ENCODE results near the gene ZNF365. TPM values are rescaled to one million over a fixed set of nuclear protein-coding genes. Genes with fewer than 3 reads are reported as not detected.
A peak's percentile ranks its signal among the peaks of the same experiment; 100 is the strongest.
"Not testable (repeated sequence)": the region's sequence is repeated elsewhere in the genome, so short reads cannot be mapped to it uniquely, and the experiment has no call there.

Gene ZNF365
- total RNA-seq, 4 donors from 2014 or later, result 0.67 to 5.8 (median 1.7) TPM

GRCh38 chr10:62377026-62377415, 2.9 kb downstream of the ZNF365 start:
- TF ChIP-seq EP300 (IDR thresholded peaks at IDR 0.05), result no peak
- TF ChIP-seq POLR2AphosphoS5 (IDR thresholded peaks at IDR 0.05), result no peak
- TF ChIP-seq POLR2A (IDR thresholded peaks at IDR 0.05), result no peak
- TF ChIP-seq CTCF (IDR thresholded peaks at IDR 0.05), result no peak
- Histone ChIP-seq H3K27ac (no peak overlapping the region), H3K4me3 (no peak overlapping the region), H3K36me3 (no peaks in the 10 kb centered on the region), H3K9me3 (no peaks in the 10 kb centered on the region), H3K4me1 (peaks cover 0 to 28% (median 3%) of the 10 kb centered on the region in 3 donors), H3K27me3 (peaks cover 6% of the 10 kb centered on the region)
- WGBS, 2 donors (ENCODE audit: low coverage in 1 of 2), result 63 to 74% methylated on average over 3 of the region's 3 CpGs
- no peak for ATAC-seq

DNA sequence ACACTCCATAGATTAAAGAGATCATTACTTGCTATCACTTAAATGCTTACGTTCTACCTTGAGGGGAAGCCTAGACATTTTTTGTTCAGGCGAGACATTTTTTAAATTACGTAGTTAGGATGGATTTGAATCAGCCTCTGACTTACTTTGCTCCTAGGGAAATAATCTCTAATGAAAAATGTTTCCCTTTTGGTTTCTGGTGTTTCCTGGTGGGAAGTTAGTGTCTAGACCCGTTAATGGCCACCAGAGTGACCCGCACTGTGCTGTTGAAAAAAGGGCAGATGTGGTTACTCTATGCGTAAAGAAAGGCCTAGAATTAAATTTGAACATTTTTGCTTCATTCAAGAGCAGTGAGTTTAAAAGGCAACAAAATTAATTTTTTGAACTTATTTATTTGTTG, 3.8 kb downstream of the ZNF365 start:
- no peaks in the 10 kb centered on the region for H3K9me3 ChIP-seq
- H3K4me1 ChIP-seq, result peaks cover 0 to 28% (median 3%) of the 10 kb centered on the region in 3 donors
- H3K36me3 ChIP-seq, result no peaks in the 10 kb centered on the region
- H3K4me3 ChIP-seq, result no peak overlapping the region
- TF ChIP-seq CTCF (IDR thresholded peaks at IDR 0.05) (no peak), POLR2AphosphoS5 (IDR thresholded peaks at IDR 0.05) (no peak), POLR2A (IDR thresholded peaks at IDR 0.05) (no peak), EP300 (IDR thresholded peaks at IDR 0.05) (no peak)
- no peak for ATAC-seq
- no peak overlapping the region for H3K27ac ChIP-seq
- H3K27me3 ChIP-seq, result peaks cover 6% of the 10 kb centered on the region
- 85 to 88% methylated on average over 6 of the region's 6 CpGs for WGBS, 2 donors (ENCODE audit: low coverage in 1 of 2)

- H3K27me3 ChIP-seq, H3K36me3 ChIP-seq, H3K27ac ChIP-seq, H3K4me3 ChIP-seq, H3K9me3 ChIP-seq, ATAC-seq: not testable (repeated sequence)
- peaks cover 0 to 22% (median 3%) of the 10 kb centered on the region in 3 donors for H3K4me1 ChIP-seq
- WGBS, 2 donors (ENCODE audit: low coverage in 1 of 2), result 88 to 100% methylated on average over 5 of the region's 6 CpGs
Observed at GRCh38 chr10:62378877-62379276, 4.7 kb downstream of the ZNF365 start.

GRCh38 chr10:62379394-62379793, 5.2 kb downstream of the ZNF365 start:
- Histone ChIP-seq H3K9me3 (no peaks in the 10 kb centered on the region), H3K36me3 (no peaks in the 10 kb centered on the region), H3K4me1 (peaks cover 0 to 17% (median 3%) of the 10 kb centered on the region in 3 donors), H3K4me3 (no peak overlapping the region), H3K27ac (peak overlapping the region in 1 of 4 donors; percentile 44), H3K27me3 (peaks cover 1% of the 10 kb centered on the region)
- no peak for ATAC-seq
- TF ChIP-seq EP300 (IDR thresholded peaks at IDR 0.05) (no peak), CTCF (IDR thresholded peaks at IDR 0.05) (no peak), POLR2A (IDR thresholded peaks at IDR 0.05) (no peak), POLR2AphosphoS5 (IDR thresholded peaks at IDR 0.05) (no peak)
- WGBS, 2 donors (ENCODE audit: low coverage in 1 of 2), result 51 to 70% methylated on average over 3 of the region's 4 CpGs

- H3K27ac ChIP-seq, result peak overlapping the region in 1 of 4 donors; percentile 44
- no peaks in the 10 kb centered on the region for H3K27me3 ChIP-seq
- H3K9me3 ChIP-seq, result no peaks in the 10 kb centered on the region
- no peak overlapping the region for H3K4me3 ChIP-seq
- no peaks in the 10 kb centered on the region for H3K36me3 ChIP-seq
- no peak for TF ChIP-seq EP300 (IDR thresholded peaks at IDR 0.05)
- TF ChIP-seq POLR2AphosphoS5 (IDR thresholded peaks at IDR 0.05), result no peak
- TF ChIP-seq CTCF (IDR thresholded peaks at IDR 0.05), result no peak
- TF ChIP-seq POLR2A (IDR thresholded peaks at IDR 0.05), result no peak
- WGBS, 2 donors (ENCODE audit: low coverage in 1 of 2), result 14 to 32% methylated on average over 1 of the region's 1 CpG
- ATAC-seq, result no peak
- peaks cover 0 to 11% (median 3%) of the 10 kb centered on the region in 3 donors for H3K4me1 ChIP-seq
Observed at GRCh38 chr10:62380016-62380415, 5.8 kb downstream of the ZNF365 start.

Measured in gastroesophageal sphincter (tissue), 4 donors.